Glutamatergic neuron (in vitro differentiated cells): Measurements from ENCODE around the gene MBNL1. TPM values are rescaled to one million over a fixed set of nuclear protein-coding genes. Genes with fewer than 3 reads are reported as not detected.

ENCODE experiments used
- DNase-seq: peaks from one replicate; pipeline ENCODE4 v3.0.0; 2022
- H3K27ac Mint-ChIP-seq: one replicate; pipeline ENCODE4 v1.8.0; 2020; ENCODE audit warnings: mild to moderate bottlenecking, mixed read lengths, inconsistent platforms; ENCODE audit not compliant: unreplicated experiment
- H3K27me3 Mint-ChIP-seq: one replicate; pipeline ENCODE4 v1.8.0; 2020; ENCODE audit warnings: mild to moderate bottlenecking, moderate library complexity, mixed read lengths, inconsistent platforms; ENCODE audit not compliant: unreplicated experiment
- H3K36me3 Mint-ChIP-seq: one replicate; pipeline ENCODE4 v1.8.0; 2020; ENCODE audit warnings: mild to moderate bottlenecking, mixed read lengths, inconsistent platforms; ENCODE audit not compliant: unreplicated experiment
- H3K4me1 Mint-ChIP-seq: one replicate; pipeline ENCODE4 v1.8.0; 2020; ENCODE audit warnings: mild to moderate bottlenecking, low read depth, mixed read lengths, inconsistent platforms; ENCODE audit not compliant: unreplicated experiment
- H3K4me3 Mint-ChIP-seq: one replicate; pipeline ENCODE4 v1.8.0; 2020; ENCODE audit warnings: mild to moderate bottlenecking, mixed read lengths, inconsistent platforms; ENCODE audit not compliant: unreplicated experiment
- H3K9me3 Mint-ChIP-seq: one replicate; pipeline ENCODE4 v1.8.0; 2020; ENCODE audit warnings: mild to moderate bottlenecking, moderate library complexity, mixed read lengths, inconsistent platforms; ENCODE audit not compliant: unreplicated experiment
- CTCF ChIP-seq: fragments of 200-600 bp; sonication (generic); IDR thresholded peaks from one replicate; pipeline ENCODE4 v1.5.0; 2021; ENCODE audit not compliant: partially characterized antibody, unreplicated experiment
- total RNA-seq: library from RNA; stranded (reverse); fragmentation: NEBNext Ultra II Directional; extraction: Animal tissue kit (Norgen Biotek cat#: 25700); gene quantifications from one replicate; pipeline ENCODE4 v1.2.1, GENCODE V29; 2021; ENCODE audit not compliant: unreplicated experiment

MBNL1 gene
- total RNA-seq, 1 donor from 2014 or later, result 36.6 TPM

GRCh38 chr3:152402695-152403451 lies 134.1 kb downstream of the MBNL1 start:
- no peaks in the 10 kb centered on the region for H3K36me3 Mint-ChIP-seq
- peaks cover 39% of the 10 kb centered on the region for H3K4me1 Mint-ChIP-seq
- H3K27ac Mint-ChIP-seq, result peak overlapping the region; percentile 13

GRCh38 chr3:152403632-152404066 lies 134.9 kb downstream of the MBNL1 start:
- peaks cover 3% of the 10 kb centered on the region for H3K9me3 Mint-ChIP-seq
- peak; percentile 25 for DNase-seq
- H3K36me3 Mint-ChIP-seq, result no peaks in the 10 kb centered on the region
- peak overlapping the region; percentile 16 for H3K27ac Mint-ChIP-seq
- H3K27me3 Mint-ChIP-seq, result peaks cover 2% of the 10 kb centered on the region
- TF ChIP-seq CTCF, result no peak
- H3K4me1 Mint-ChIP-seq, result peaks cover 36% of the 10 kb centered on the region
- H3K4me3 Mint-ChIP-seq, result no peak overlapping the region

More at GRCh38 chr3:152402695-152403451, 134.1 kb downstream of the MBNL1 start:
- no peak for DNase-seq
- peaks cover 2% of the 10 kb centered on the region for H3K27me3 Mint-ChIP-seq
- peaks cover 3% of the 10 kb centered on the region for H3K9me3 Mint-ChIP-seq
- no peak overlapping the region for H3K4me3 Mint-ChIP-seq
- TF ChIP-seq CTCF, result no peak

- Mint-ChIP-seq H3K27me3 (peaks cover 2% of the 10 kb centered on the region), H3K9me3 (peaks cover 3% of the 10 kb centered on the region), H3K27ac (no peak overlapping the region)
Measured at GRCh38 chr3:152404976-152405375, 136.2 kb downstream of the MBNL1 start.

GRCh38 chr3:152405915-152406802 lies 137.4 kb downstream of the MBNL1 start:
- Mint-ChIP-seq H3K4me3 (no peak overlapping the region), H3K36me3 (no peaks in the 10 kb centered on the region), H3K4me1 (peaks cover 26% of the 10 kb centered on the region), H3K9me3 (peaks cover 3% of the 10 kb centered on the region), H3K27me3 (peaks cover 2% of the 10 kb centered on the region), H3K27ac (no peak overlapping the region)
- DNase-seq, result no peak
- no peak for TF ChIP-seq CTCF

More at GRCh38 chr3:152404976-152405375, 136.2 kb downstream of the MBNL1 start:
- DNase-seq, result no peak
- no peak overlapping the region for H3K4me3 Mint-ChIP-seq
- H3K36me3 Mint-ChIP-seq, result no peaks in the 10 kb centered on the region
- TF ChIP-seq CTCF, result no peak
- peaks cover 30% of the 10 kb centered on the region for H3K4me1 Mint-ChIP-seq
